B cell (primary cell): ENCODE results near the gene ALDH1L2. TPM values are rescaled to one million over a fixed set of nuclear protein-coding genes. Genes with fewer than 3 reads are reported as not detected.

ENCODE experiments used
- ATAC-seq: fragments of 200-7000 bp; cut with Tn5 transposase; one replicate; pipeline ENCODE4 v1.10.0; 2021; ENCODE audit warnings: low read depth, mild to moderate bottlenecking, moderate number of reproducible peaks, moderate library complexity
- CTCF ChIA-PET: fragments of 350-600 bp; sonication (Branson Sonifier 250); formaldehyde crosslinking; loops from one replicate; lab custom pipeline; 2021; ENCODE audit warnings: antibody characterized with exemption, inconsistent platforms; lab: Charles Lee
- POLR2A ChIA-PET: fragments of 350-600 bp; sonication (Branson Sonifier 250); formaldehyde crosslinking; loops from one replicate; lab custom pipeline; 2021; ENCODE audit warnings: antibody characterized with exemption; lab: Charles Lee
- DNase-seq: peaks from one replicate; pipeline ENCODE4 v3.0.0; 2013
- H2AFZ ChIP-seq: 2 replicates; pipeline ENCODE4 v1.6.1; 2012; ENCODE audit warnings: mild to moderate bottlenecking, low read depth, low read length; ENCODE audit not compliant: insufficient read depth, poor library complexity, severe bottlenecking
- H3K27ac ChIP-seq, 2 donors: 1 replicate in 1 of 2; 2 replicates in 1 of 2; pipeline ENCODE4 v1.5.1; 2012 to 2013; ENCODE audit warnings: low read length in 2 of 2, mild to moderate bottlenecking in 2 of 2, moderate library complexity in 1 of 2
- H3K27me3 ChIP-seq, 4 experiments: fragments of 200-600 bp in 1 of 4; sonication (generic) in 1 of 4; replicated peaks in 1 of 4; 1 replicate in 2 of 4; 2 replicates in 2 of 4; pipeline versions ENCODE4 v1.6.1 to v1.7.0; 2013 to 2016; ENCODE audit warnings: low read length in 3 of 4, mild to moderate bottlenecking in 2 of 4, mixed read lengths in 1 of 4, moderate library complexity in 1 of 4; ENCODE audit not compliant: insufficient read depth in 4 of 4, control insufficient read depth in 3 of 4; ENCODE audit errors: control extremely low read depth in 1 of 4
- H3K36me3 ChIP-seq, 2 experiments: replicated peaks in 1 of 2; 1 replicate in 1 of 2; 2 replicates in 1 of 2; pipeline versions ENCODE4 v1.6.1 to v1.7.1; 2013; ENCODE audit warnings: low read length in 1 of 2; ENCODE audit not compliant: insufficient read depth in 2 of 2, control insufficient read depth in 1 of 2; ENCODE audit errors: control extremely low read depth in 1 of 2, extremely low read depth in 1 of 2
- H3K4me1 ChIP-seq, 2 donors: fragments of 200-600 bp in 1 of 2; sonication (generic) in 1 of 2; 1 replicate in 1 of 2; 2 replicates in 1 of 2; pipeline versions ENCODE4 v1.5.1 to v1.6.1; 2013 to 2017; ENCODE audit warnings: low read length in 2 of 2; ENCODE audit not compliant: control insufficient read depth in 2 of 2, insufficient read depth in 2 of 2
- H3K4me2 ChIP-seq: replicated peaks from 2 replicates; pipeline ENCODE3; 2012; ENCODE audit warnings: mild to moderate bottlenecking, low read depth, low read length; ENCODE audit not compliant: poor library complexity, severe bottlenecking
- H3K4me3 ChIP-seq, 5 experiments: fragments of 200-600 bp in 1 of 5; sonication (generic) in 1 of 5; 1 replicate in 3 of 5; 2 replicates in 2 of 5; pipeline versions ENCODE4 v1.5.1 to v1.7.0; 2011 to 2016; ENCODE audit warnings: low read length in 4 of 5, mild to moderate bottlenecking in 4 of 5, low read depth in 2 of 5, control low read depth in 1 of 5, moderate library complexity in 1 of 5; ENCODE audit not compliant: insufficient read depth in 1 of 5; ENCODE audit errors: control extremely low read depth in 1 of 5, extremely low read depth in 1 of 5
- H3K79me2 ChIP-seq: fragments of 200-600 bp; sonication (generic); one replicate; pipeline ENCODE4 v1.6.0; 2016; ENCODE audit warnings: low read length; ENCODE audit not compliant: control insufficient read depth, insufficient read depth
- H3K9ac ChIP-seq: fragments of 200-600 bp; sonication (generic); 2 replicates; pipeline ENCODE4 v1.6.1; 2017; ENCODE audit warnings: mild to moderate bottlenecking, low read length, moderate library complexity
- H3K9me3 ChIP-seq, 3 donors: one replicate each; pipeline versions ENCODE4 v1.6.1 to v1.7.1; 2013; ENCODE audit warnings: low read length in 2 of 3; ENCODE audit not compliant: control insufficient read depth in 2 of 3, insufficient read depth in 1 of 3; ENCODE audit errors: control extremely low read depth in 1 of 3
- H4K20me1 ChIP-seq: 2 replicates; pipeline ENCODE4 v1.6.0; 2012; ENCODE audit warnings: mild to moderate bottlenecking, low read length; ENCODE audit not compliant: insufficient read depth, control insufficient read depth, poor library complexity, severe bottlenecking
- H3K27ac Mint-ChIP-seq: one replicate; pipeline ENCODE4 v1.8.0; 2021; ENCODE audit warnings: mixed read lengths
- H3K27me3 Mint-ChIP-seq: one replicate; pipeline ENCODE4 v1.8.0; 2021; ENCODE audit warnings: mixed read lengths
- H3K4me1 Mint-ChIP-seq: one replicate; pipeline ENCODE4 v1.8.0; 2021; ENCODE audit warnings: mixed read lengths
- H3K4me3 Mint-ChIP-seq: one replicate; pipeline ENCODE4 v1.8.0; 2021; ENCODE audit warnings: mixed read lengths
- H3K9me3 Mint-ChIP-seq: one replicate; pipeline ENCODE4 v1.8.0; 2022; ENCODE audit warnings: mixed read lengths; ENCODE audit not compliant: insufficient read depth
- CTCF ChIP-seq: fragments of 200-600 bp; IDR thresholded peaks from one replicate; pipeline ENCODE4 v1.8.0; 2022; ENCODE audit warnings: antibody characterized with exemption, mild to moderate bottlenecking
- EZH2 ChIP-seq: IDR thresholded peaks from 2 replicates; pipeline ENCODE4 v1.6.1; 2012; ENCODE audit warnings: borderline replicate concordance, low read depth, mild to moderate bottlenecking, moderate library complexity, low read length; ENCODE audit not compliant: insufficient read depth, poor library complexity, severe bottlenecking
- WGBS: methylation state at CpG from one replicate; pipeline ENCODE4 v1.1.5; 2013; ENCODE audit warnings: missing lambda C conversion rate; ENCODE audit not compliant: insufficient coverage; 5-methylcytosine and 5-hydroxymethylcytosine counted together
- intact Hi-C: fragments of 100-400 bp; cut with micrococcal nuclease; formaldehyde crosslinking; loops from one replicate; pipeline ENCODE4 v1.10.0; 2022
- polyA plus RNA-seq: library from polyadenylated mRNA; depleted of rRNA; stranded (reverse); fragments of >200 nt; gene quantifications from 2 replicates; pipeline ENCODE4 v1.2.3, GENCODE V29; 2012
- total RNA-seq, 2 donors: library from RNA; stranded (reverse); fragments of 120-200 nt in 1 of 2; gene quantifications; 1 replicate in 1 of 2; 2 replicates in 1 of 2; pipeline versions ENCODE4 v1.2.3 to v1.2.4, GENCODE V29; 2013 to 2022

ALDH1L2 gene
- total and polyA plus RNA-seq, 2 donors (not counting 1 experiment from before 2014, with no cell fraction given): 0.04 to 0.32 TPM

- Mint-ChIP-seq H3K27ac (peak overlapping the region; percentile 99), H3K4me1 (peaks cover 25% of the 10 kb centered on the region), H3K27me3 (peaks cover 9% of the 10 kb centered on the region), H3K4me3 (peak overlapping the region; percentile 98), H3K9me3 (peaks cover 3% of the 10 kb centered on the region)
- Histone ChIP-seq H3K36me3 (peaks cover under 1 to 11% of the 10 kb centered on the region in 2 experiments), H2AFZ (peak overlapping the region; percentile 97), H3K9me3 (peaks cover 0 to 3% (median 0%) of the 10 kb centered on the region in 3 donors), H3K4me1 (peaks cover 7 to 29% of the 10 kb centered on the region in 2 donors), H3K4me2 (peak overlapping the region; percentile 91), H3K9ac (peak overlapping the region; percentile 98), H4K20me1 (peaks cover 24% of the 10 kb centered on the region), H3K4me3 (peak overlapping the region; percentile 76 to 99 (median 96)), H3K27me3 (peaks cover 0 to 9% (median 0%) of the 10 kb centered on the region in 4 experiments), H3K79me2 (peaks cover 50% of the 10 kb centered on the region), H3K27ac (peak overlapping the region; percentile 37 to 98)
- no peak for TF ChIP-seq EZH2
- ChIA-PET POLR2A (interaction anchor here (0.6 to 1.4 kb wide), 3 partner anchors 129 to 820 kb away, joined by 3 to 8 read pairs (median 5); partner anchors contain the start of gene APPL2), CTCF (interaction anchor here (1.7 kb wide), 1 partner anchor 725 kb away, joined by 4 read pairs; no protein-coding TSS in a partner anchor)
- intact Hi-C loops: loop anchor here (1.0 to 5.0 kb wide), 10 partner anchors 22 to 1265 kb away; partner anchors contain the start of genes ALDH1L2, APPL2, C12orf75 and EID3
- no peak for DNase-seq
- WGBS: 3% methylated on average over 6 of the region's 15 CpGs
- peak; percentile 0 for ATAC-seq
Measured at GRCh38 chr12:105107171-105107493, 22.9 kb upstream of the ALDH1L2 start.

- Histone ChIP-seq H3K79me2 (peaks cover 45% of the 10 kb centered on the region), H3K27ac (no peak overlapping the region), H4K20me1 (peaks cover 19% of the 10 kb centered on the region), H3K27me3 (peaks cover 0 to 9% (median 0%) of the 10 kb centered on the region in 4 experiments), H3K36me3 (peaks cover 0 to 7% of the 10 kb centered on the region in 2 experiments), H3K9me3 (peaks cover 0 to 3% (median 0%) of the 10 kb centered on the region in 3 donors), H3K4me2 (peak overlapping the region; percentile 91), H2AFZ (peak overlapping the region; percentile 97), H3K9ac (peak overlapping the region; percentile 98), H3K4me3 (peak overlapping the region; percentile 76 to 99 (median 96)), H3K4me1 (peaks cover 7 to 24% of the 10 kb centered on the region in 2 donors)
- ATAC-seq: no peak
- peak; percentile 15 for DNase-seq
- CTCF ChIA-PET: interaction anchor here (1.7 kb wide), 1 partner anchor 725 kb away, joined by 4 read pairs; no protein-coding TSS in a partner anchor
- intact Hi-C loops: loop anchor here (1.0 to 5.0 kb wide), 10 partner anchors 22 to 1264 kb away; partner anchors contain the start of genes ALDH1L2, APPL2, C12orf75 and EID3
- H3K4me1 Mint-ChIP-seq: peaks cover 21% of the 10 kb centered on the region
- peak overlapping the region; percentile 99 for H3K27ac Mint-ChIP-seq
- no peak for TF ChIP-seq EZH2
- no peak for TF ChIP-seq CTCF
- peaks cover 3% of the 10 kb centered on the region for H3K9me3 Mint-ChIP-seq
- 100% methylated on average over 1 of the region's 7 CpGs for WGBS
- POLR2A ChIA-PET: no interaction called here
- peaks cover 12% of the 10 kb centered on the region for H3K27me3 Mint-ChIP-seq
- H3K4me3 Mint-ChIP-seq: peak overlapping the region; percentile 98
Measured at GRCh38 chr12:105106621-105107020, 22.4 kb upstream of the ALDH1L2 start.
